Activated CD4-positive, alpha-beta T cell treated with anti-CD3 and anti-CD28 coated beads for 24 hours (primary cell): ENCODE measurements around the gene NCOR2.
A peak's percentile ranks its signal among the peaks of the same experiment; 100 is the strongest.

Experiments used
- DNase-seq, 2 donors: peaks; one replicate each; pipeline ENCODE4 v3.0.0-alpha.2; 2020; ENCODE audit warnings: low read depth in 2 of 2

NCOR2 gene

DNA sequence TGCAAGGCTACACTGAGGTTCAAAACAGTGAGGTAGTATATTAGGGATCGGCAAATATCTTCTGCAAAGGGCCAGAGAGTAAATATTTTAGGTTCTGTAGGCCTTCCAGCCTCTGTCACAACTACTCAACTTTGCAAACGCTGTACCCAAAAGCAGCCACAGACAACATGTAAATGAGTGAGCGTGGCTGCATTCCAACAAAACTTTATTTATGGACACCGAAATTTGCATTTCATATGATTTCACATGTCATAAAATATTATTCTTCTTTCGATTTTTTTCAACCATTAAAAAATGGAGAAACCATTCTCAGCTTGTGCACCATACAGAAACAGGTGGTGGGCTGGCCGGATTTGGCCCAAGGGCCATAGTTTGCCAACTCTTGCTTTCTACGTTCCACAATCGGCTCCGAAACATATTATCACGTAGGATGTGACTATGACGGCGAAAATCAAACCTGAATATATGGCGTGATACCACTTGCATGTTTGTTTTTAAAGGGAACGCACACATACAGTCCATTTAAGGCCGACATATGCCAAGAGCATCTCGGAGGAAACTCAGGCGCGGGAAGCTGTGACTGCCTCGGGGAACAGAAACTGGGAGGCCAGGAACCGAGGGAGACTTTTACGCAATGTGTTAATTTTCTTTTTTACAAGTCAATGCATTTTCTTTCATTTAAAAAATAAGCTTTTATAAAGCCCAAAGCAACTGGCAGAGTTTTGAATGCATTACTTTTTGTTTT lies 7.1 kb downstream of the NCOR2 start:
- DNase-seq: no peak

DNA sequence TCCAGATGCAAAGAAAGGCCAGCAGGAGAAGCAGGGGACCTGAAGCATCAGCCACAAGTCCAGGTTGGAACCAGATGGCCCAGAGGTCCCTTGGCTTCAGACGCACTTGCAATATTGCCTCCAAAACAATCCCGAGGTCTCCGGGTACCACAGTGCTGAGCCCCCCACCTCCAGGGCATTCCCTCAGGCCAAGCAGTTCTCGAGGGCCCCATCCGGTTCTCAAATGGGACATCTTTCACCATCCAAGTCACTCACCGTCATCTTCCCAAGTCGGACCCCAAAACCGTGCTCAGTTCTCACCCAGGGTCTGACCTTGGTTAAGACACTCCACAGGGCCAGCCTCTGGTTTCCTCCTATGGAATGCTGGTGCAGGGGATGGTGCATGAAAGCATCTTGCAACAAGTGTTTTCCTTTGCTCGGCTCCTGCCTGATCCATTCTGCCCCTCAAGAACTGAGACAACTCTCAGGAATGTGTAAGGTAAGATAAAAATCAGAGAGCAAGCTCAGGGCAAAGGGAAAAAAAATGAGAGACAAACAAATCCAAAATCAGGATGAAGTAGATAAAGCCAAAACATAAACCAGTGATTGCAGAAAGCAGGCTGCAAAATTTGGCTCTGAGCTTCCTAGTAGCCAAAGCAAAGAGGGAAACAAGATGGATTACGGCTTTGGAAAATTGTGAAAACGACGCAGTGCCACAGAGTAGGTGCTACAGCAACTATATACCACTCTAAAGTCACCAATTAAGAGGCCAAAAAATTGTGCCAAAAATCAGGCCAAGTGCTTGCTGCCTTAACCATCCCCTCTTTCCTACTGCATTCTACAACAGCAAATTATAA lies 8.0 kb downstream of the NCOR2 start:
- no peak for DNase-seq

DNA sequence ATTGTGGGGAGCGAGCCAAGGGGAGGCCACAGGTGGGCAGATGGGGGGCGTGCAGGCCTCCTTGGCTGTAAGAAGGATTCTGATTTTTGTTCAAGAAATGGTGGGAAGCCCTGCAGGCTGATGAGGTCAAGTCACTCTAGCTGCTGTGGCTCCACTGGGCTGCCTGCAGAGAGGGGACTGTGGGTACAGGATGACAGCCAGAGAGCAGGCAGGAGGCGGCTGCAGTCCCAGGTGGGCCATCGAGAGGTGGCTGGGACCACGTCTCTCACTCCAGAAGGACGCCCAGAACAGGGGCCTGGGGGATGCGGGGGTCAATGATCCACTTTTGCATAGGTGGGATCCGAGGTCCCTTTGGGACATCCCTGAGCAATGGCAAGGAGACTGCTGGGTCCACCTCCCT lies 9.1 kb downstream of the NCOR2 start:
- DNase-seq: no peak

DNA sequence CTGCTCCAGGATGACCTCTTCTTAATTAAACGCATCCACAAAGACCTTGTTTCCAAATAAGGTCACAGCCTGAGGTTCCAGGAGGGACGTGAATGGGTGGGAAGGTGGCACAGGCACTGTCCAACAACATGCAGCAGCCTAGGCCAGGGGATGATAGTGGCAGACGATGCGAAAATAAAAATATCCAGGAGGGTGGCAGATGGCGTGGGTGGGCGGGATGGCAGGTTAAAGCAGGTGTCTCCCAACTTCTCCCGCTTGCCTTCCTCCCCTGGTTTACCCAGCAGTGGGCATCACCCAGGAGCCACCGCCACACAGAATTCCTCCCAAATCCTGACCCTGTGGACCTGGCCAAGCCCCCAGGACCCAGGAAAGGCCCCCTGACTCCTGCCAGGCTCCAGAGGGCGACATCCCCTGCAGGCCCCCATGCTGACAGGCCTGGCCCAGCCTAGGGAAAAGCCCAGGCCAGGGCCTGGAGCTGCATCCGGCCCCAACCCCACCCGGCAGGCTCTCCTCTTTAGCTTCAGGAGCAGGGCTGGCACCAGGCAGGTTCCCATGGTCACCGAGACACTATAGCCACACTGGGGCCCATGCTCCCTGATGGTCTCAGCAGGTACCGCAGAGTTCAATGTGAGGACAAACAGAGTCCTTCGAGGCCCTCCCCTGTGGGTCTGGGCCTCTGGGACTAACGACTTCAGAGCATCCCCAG lies 9.7 kb downstream of the NCOR2 start:
- no peak for DNase-seq

- DNase-seq: no peak
Observed at GRCh38 chr12:124556896-124557501, 10.4 kb downstream of the NCOR2 start.

GRCh38 chr12:124556074-124556466 lies 11.3 kb downstream of the NCOR2 start:
- DNase-seq: no peak

DNA sequence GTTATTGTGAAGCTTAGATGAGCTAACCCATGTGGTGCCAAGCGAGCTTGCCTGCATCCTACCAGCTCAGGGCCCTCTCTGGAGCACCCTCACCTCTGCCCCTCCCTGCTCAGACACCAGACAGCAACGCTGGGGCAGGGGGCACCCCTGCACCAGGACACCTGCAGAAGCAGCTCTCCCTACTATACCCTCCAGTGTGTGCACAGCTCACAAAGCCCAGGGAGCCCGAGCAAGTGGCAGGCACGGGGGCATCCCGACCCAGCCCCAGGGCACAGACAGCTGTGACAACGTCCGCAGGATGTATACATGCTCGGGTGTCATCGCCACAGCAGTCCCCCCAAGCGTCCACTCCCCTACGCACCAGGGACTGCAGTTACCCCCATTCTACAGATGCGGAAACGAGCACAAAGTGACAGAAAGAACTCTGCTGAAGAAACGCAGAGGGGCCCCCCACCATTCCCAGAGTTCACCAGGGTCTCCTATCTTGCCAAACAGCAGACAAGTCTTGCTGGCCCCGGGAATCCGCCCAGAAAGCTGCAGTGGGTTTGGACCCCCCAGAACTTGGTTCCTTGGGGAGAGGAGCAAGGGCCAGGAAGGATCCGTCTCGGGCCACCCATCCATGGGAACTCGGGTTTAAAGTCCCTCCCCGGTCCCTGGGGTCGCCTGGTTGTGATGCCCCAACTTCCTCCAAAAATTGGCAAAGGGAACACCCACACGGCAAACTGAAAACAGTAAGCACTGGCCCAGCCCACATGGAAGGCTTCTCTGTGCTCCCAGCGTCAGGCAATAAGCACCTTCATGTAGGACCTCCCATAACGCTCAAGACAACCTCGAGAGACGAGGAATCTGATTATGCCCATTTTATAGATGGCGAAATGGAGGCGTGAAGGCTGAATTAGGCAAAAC lies 12.0 kb downstream of the NCOR2 start:
- DNase-seq: no peak

DNA sequence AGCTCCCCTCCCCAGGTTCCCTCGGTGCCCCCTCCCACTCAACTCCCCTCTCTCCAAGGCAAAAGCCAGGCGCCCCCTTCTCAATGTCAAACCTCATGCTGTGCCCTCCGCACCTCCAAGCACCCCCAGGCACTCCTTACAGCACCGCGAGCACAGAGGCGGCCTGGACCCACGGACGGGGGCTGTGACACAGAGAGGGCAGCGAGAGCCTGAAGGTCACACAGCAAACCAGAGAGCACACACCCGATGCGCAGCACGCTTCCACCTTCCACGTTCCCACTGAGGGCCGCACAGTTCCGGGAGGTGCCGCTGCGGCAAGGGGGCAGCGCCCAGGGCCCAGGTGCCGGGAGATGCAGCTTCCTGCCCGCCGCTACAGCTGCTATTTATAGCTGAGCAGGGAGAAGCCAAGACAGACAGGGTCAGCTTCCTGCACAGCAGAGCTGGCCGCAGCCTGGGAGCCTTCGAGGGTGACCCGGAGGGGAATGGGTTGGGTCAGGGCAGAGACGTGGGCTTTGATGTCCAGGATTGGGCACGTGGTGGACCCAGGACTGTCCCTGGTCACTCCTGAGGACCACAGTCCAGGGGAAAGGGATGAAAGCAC lies 12.9 kb downstream of the NCOR2 start:
- no peak for DNase-seq

GRCh38 chr12:124553862-124554428 lies 13.5 kb downstream of the NCOR2 start:
- no peak for DNase-seq

GRCh38 chr12:124551268-124552144 lies 15.9 kb downstream of the NCOR2 start:
- no peak for DNase-seq

GRCh38 chr12:124550123-124551089 lies 17.0 kb downstream of the NCOR2 start:
- no peak for DNase-seq

GRCh38 chr12:124549629-124550028 lies 17.8 kb downstream of the NCOR2 start:
- no peak for DNase-seq

DNA sequence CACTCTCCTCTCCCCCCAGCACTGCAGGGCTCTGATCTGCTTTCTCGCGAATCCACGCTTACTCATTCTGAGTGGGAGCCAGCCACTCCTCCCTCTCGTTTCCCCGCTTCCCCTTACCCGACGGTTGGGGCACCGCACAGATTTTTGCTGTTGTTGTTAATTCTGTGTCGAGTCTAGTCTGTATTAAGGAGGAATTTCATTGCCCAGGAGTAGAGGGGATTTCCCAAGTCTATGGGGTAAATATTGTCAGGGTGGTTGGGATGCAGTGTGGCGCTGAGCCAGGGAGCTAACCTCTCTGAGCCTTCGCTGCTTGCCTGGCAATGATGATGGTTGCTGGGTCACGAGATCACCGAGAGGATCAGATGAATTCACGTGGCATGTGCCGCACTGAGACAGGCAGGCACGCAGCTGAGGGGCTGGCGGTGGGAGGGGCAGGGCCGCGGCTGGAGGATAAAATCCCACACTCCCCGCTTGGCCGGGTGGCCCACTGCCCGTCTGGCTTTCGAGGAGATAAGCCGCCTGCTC lies 18.5 kb downstream of the NCOR2 start:
- no peak for DNase-seq

GRCh38 chr12:124547626-124548025 lies 19.8 kb downstream of the NCOR2 start:
- DNase-seq: no peak

DNA sequence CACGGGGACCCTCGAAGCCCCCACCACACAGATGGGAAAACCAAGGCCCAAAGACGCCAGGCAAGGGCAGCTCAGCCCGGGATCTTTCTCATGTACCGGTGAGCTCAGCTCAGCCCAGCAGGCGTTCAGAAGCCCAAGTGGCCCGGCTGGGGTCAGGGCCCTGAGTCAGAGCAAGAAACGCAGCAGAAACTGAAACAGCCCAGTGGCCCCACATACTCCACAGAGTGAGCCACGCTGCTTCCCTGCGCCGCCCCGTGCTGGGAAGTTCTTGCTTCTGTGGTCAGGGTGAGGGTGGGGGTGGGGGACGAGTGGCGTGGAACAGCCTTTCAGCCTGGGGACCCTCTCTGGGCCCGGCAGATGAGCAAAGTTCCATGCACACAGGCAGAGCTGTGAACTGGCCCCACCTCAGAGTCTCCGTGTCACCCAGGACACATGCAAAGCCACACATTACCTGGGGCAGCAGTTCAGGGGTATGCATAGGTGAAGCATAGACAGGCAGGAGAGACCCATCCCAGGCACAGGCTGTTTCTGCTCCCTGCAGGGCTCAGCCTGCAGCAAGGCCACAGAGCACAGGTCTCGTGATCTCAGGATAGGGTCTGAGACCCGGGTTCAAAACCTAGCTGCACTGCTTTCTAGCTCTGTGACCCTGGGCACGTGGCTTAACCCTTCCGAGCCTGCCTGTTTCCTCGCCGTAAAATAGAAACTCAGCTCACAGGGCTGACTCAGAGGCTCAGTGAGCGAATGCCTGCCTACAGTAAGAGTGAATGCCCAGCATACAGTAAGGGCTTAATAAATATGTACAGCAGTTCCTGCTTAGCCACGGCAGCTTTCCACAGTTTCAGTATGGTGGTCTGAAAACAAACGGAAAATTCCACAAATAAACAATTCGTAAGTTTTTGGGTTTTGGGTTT lies 21.6 kb downstream of the NCOR2 start:
- peak in 1 of 2 donors; percentile 58 for DNase-seq

GRCh38 chr12:124544983-124545382 lies 22.4 kb downstream of the NCOR2 start:
- no peak for DNase-seq
